H1 (cell line): ENCODE measurements around the gene FHIT. TPM values are rescaled to one million over a fixed set of nuclear protein-coding genes. Genes with fewer than 3 reads are reported as not detected.

Source experiments
- CBX8 ChIP-seq: fragments of 300-800, 300-1000 bp; sonication (generic); IDR thresholded peaks from 2 replicates; pipeline ENCODE4 v1.7.1; 2016; ENCODE audit warnings: low read depth, low read length, borderline replicate concordance
- KDM5A ChIP-seq: fragments of 200-600 bp; IDR thresholded peaks from 2 replicates; pipeline ENCODE4 v1.7.1; 2012; ENCODE audit warnings: mild to moderate bottlenecking, low read length, inconsistent platforms, mixed read lengths
- NANOG ChIP-seq: IDR thresholded peaks from 2 replicates; pipeline ENCODE4 v1.6.1; 2011; ENCODE audit warnings: low read length, low read depth, mild to moderate bottlenecking, inconsistent platforms; ENCODE audit not compliant: insufficient read depth, poor library complexity, severe bottlenecking
- RFX5 ChIP-seq: IDR thresholded peaks from 2 replicates; pipeline ENCODE4 v1.6.1; 2011; ENCODE audit warnings: low read depth, low read length, improper control_type of control experiment, borderline replicate concordance
- SIN3A ChIP-seq, 2 experiments: IDR thresholded peaks in 1 of 2; conservative IDR thresholded peaks in 1 of 2; 2 replicates each; pipeline ENCODE4 v1.6.1; 2011 to 2012; ENCODE audit warnings: low read length in 2 of 2, improper control_type of control experiment in 1 of 2, low read depth in 1 of 2, mild to moderate bottlenecking in 1 of 2
- SIRT6 ChIP-seq: IDR thresholded peaks from one replicate; pipeline ENCODE4 v1.7.1; 2012; ENCODE audit warnings: low read length, inconsistent platforms
- TAF7 ChIP-seq: optimal IDR thresholded peaks from 2 replicates; pipeline ENCODE3; 2011; ENCODE audit warnings: low read depth, mild to moderate bottlenecking, inconsistent platforms, low read length, moderate library complexity, borderline replicate concordance
- polyA plus RNA-seq, 7 experiments: library from polyadenylated mRNA; depleted of rRNA in 3 of 7; stranded (reverse) in 5 of 7; unstranded in 2 of 7; fragments of >200 nt in 5 of 7; fragments of 200-250 nt in 2 of 7; gene quantifications; 1 replicate in 5 of 7; 2 replicates in 1 of 7; 4 replicates in 1 of 7; pipeline versions ENCODE4 v1.2.1 to v1.2.3, GENCODE V29; 2011 to 2013; ENCODE audit warnings: missing spikeins in 2 of 7, mixed read lengths in 2 of 7
- total RNA-seq: library from RNA; stranded (reverse); fragmentation: NEBNext Ultra II Directional; extraction: Animal tissue kit (Norgen Biotek cat#: 25700); gene quantifications from 2 replicates; pipeline ENCODE4 v1.2.1, GENCODE V29; 2021
- TF ChIP-seq, protein P1 (sequence below): fragments of 300-600 bp; sonication (generic); IDR thresholded peaks from 2 replicates; pipeline ENCODE4 v1.7.1; 2012; ENCODE audit warnings: low read length, moderate library complexity, mild to moderate bottlenecking, inconsistent platforms; ENCODE audit not compliant: insufficient replicate concordance

FHIT gene
- total and polyA plus RNA-seq, 2 of the 8 experiments (the other 6 are each of a cell fraction or from before 2014, with no cell fraction given) = 1.2 to 3.2 TPM

DNA sequence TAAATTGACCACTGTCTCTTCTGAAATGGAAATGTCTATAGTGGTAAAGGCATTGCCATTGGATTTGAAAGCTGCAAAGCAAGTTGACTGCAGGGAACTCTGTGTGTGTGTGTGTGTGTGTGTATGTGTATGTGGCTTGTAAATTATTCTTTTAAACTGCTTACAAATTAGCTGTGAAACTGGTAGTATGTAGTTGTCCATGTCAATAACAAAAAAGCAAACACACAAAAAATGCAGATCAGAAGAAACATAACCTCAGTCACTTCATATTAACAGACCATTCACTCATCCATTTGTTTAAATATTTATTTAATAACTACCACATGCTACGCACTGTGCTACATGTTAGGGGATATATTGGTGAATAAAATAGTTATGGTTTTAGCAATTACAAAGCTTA is 837.7 kb downstream of the FHIT start (continued):
- TF ChIP-seq, protein P1, sequence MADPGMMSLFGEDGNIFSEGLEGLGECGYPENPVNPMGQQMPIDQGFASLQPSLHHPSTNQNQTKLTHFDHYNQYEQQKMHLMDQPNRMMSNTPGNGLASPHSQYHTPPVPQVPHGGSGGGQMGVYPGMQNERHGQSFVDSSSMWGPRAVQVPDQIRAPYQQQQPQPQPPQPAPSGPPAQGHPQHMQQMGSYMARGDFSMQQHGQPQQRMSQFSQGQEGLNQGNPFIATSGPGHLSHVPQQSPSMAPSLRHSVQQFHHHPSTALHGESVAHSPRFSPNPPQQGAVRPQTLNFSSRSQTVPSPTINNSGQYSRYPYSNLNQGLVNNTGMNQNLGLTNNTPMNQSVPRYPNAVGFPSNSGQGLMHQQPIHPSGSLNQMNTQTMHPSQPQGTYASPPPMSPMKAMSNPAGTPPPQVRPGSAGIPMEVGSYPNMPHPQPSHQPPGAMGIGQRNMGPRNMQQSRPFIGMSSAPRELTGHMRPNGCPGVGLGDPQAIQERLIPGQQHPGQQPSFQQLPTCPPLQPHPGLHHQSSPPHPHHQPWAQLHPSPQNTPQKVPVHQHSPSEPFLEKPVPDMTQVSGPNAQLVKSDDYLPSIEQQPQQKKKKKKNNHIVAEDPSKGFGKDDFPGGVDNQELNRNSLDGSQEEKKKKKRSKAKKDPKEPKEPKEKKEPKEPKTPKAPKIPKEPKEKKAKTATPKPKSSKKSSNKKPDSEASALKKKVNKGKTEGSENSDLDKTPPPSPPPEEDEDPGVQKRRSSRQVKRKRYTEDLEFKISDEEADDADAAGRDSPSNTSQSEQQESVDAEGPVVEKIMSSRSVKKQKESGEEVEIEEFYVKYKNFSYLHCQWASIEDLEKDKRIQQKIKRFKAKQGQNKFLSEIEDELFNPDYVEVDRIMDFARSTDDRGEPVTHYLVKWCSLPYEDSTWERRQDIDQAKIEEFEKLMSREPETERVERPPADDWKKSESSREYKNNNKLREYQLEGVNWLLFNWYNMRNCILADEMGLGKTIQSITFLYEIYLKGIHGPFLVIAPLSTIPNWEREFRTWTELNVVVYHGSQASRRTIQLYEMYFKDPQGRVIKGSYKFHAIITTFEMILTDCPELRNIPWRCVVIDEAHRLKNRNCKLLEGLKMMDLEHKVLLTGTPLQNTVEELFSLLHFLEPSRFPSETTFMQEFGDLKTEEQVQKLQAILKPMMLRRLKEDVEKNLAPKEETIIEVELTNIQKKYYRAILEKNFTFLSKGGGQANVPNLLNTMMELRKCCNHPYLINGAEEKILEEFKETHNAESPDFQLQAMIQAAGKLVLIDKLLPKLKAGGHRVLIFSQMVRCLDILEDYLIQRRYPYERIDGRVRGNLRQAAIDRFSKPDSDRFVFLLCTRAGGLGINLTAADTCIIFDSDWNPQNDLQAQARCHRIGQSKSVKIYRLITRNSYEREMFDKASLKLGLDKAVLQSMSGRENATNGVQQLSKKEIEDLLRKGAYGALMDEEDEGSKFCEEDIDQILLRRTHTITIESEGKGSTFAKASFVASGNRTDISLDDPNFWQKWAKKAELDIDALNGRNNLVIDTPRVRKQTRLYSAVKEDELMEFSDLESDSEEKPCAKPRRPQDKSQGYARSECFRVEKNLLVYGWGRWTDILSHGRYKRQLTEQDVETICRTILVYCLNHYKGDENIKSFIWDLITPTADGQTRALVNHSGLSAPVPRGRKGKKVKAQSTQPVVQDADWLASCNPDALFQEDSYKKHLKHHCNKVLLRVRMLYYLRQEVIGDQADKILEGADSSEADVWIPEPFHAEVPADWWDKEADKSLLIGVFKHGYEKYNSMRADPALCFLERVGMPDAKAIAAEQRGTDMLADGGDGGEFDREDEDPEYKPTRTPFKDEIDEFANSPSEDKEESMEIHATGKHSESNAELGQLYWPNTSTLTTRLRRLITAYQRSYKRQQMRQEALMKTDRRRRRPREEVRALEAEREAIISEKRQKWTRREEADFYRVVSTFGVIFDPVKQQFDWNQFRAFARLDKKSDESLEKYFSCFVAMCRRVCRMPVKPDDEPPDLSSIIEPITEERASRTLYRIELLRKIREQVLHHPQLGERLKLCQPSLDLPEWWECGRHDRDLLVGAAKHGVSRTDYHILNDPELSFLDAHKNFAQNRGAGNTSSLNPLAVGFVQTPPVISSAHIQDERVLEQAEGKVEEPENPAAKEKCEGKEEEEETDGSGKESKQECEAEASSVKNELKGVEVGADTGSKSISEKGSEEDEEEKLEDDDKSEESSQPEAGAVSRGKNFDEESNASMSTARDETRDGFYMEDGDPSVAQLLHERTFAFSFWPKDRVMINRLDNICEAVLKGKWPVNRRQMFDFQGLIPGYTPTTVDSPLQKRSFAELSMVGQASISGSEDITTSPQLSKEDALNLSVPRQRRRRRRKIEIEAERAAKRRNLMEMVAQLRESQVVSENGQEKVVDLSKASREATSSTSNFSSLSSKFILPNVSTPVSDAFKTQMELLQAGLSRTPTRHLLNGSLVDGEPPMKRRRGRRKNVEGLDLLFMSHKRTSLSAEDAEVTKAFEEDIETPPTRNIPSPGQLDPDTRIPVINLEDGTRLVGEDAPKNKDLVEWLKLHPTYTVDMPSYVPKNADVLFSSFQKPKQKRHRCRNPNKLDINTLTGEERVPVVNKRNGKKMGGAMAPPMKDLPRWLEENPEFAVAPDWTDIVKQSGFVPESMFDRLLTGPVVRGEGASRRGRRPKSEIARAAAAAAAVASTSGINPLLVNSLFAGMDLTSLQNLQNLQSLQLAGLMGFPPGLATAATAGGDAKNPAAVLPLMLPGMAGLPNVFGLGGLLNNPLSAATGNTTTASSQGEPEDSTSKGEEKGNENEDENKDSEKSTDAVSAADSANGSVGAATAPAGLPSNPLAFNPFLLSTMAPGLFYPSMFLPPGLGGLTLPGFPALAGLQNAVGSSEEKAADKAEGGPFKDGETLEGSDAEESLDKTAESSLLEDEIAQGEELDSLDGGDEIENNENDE = no peak
- TF ChIP-seq CBX8 (no peak), TAF7 (no peak), SIN3A (conservative IDR thresholded peaks at IDR 0.05 in 1 of 2, IDR thresholded peaks at IDR 0.05 in 1 of 2; ENCODE audit: low read depth in 1 of 2, low read length in 2 of 2) (no peak), KDM5A (no peak), NANOG (no peak), RFX5 (no peak), SIRT6 (no peak)
